Putamen (tissue), 1 donor: Measurements from ENCODE around the gene SLC46A1.

ENCODE experiments used
- DNase-seq: peaks from one replicate; pipeline ENCODE4 v3.0.0-alpha.2; 2016; ENCODE audit warnings: low spot score

The SLC46A1 gene

GRCh38 chr17:28379814-28380801, 25.9 kb downstream of the SLC46A1 start:
- DNase-seq = no peak

DNA sequence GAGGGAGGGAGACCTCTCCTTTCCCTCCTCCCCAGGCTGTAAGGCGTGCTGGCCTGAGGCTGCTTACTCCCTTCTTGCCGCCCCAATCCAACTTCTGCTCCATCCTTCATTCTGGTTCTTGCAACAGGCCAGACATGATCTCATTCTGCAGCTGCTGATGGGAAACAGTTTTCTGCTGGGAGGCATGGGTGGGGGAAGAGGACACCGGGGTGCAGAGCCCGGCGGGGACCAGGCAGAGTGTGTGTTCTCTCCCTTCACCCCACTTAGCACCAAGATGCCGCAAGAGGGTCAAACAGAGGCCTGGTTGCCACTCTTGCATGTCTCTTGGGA, 33.1 kb downstream of the SLC46A1 start:
- no peak for DNase-seq

DNA sequence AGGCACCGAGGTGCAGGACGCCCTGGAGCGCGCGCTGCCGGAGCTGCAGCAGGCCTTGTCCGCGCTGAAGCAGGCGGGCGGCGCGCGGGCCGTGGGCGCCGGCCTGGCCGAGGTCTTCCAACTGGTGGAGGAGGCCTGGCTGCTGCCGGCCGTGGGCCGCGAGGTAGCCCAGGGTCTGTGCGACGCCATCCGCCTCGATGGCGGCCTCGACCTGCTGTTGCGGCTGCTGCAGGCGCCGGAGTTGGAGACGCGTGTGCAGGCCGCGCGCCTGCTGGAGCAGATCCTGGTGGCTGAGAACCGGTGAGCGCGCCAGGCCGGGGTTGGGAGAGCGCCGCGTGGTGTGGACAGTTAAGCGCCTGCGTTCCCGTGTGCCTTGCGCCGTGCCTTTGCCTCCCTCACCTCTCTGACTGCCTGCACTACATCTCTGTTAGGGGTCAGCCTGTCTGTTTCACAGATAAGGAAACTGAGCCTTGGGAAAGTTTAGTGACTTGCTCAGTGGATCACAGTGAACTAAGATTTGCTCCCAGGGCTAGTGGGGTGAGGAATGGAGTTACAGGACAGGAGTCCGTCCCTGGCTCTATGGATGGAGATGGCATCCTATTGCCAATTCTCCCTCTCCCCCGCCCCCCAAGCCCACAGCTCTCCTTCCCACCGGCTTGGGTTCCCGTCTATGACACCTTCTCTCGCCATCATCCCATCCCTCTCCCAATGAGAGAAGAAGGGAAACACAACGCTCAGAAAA, 33.6 kb downstream of the SLC46A1 start:
- DNase-seq = no peak

- peak; percentile 88 for DNase-seq
Observed at GRCh38 chr17:28371245-28372202, 34.5 kb downstream of the SLC46A1 start, which contains the start of gene SARM1. Gene SARM1, plus strand, starts transcription at chr17:28371694. Its CDS starts 339 bp downstream, at chr17:28372033.

DNA sequence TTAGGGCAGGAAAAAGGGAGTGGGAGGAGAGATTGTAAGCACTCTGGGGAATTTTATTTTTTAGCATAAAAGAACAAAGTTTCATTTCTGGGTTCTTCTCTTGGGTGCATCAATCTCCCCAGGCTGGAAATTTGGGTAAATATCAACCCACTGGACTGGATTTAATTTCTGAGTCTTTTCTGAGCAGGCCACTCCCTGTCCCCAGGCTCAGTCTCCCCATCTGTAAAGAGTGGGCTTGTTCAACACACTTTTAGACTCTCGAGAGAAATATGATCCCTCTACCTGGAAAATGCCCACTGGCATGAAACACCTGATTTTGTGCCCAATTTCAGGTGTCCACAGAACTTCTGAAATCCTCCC, 35.3 kb downstream of the SLC46A1 start:
- DNase-seq = no peak

GRCh38 chr17:28370035-28370743, 35.8 kb downstream of the SLC46A1 start, which contains the start of gene VTN:
Gene VTN, minus strand, starts transcription at chr17:28370307. Its CDS starts 104 bp downstream, at chr17:28370203.
- no peak for DNase-seq

GRCh38 chr17:28369684-28370034, 36.4 kb downstream of the SLC46A1 start:
- DNase-seq = no peak

DNA sequence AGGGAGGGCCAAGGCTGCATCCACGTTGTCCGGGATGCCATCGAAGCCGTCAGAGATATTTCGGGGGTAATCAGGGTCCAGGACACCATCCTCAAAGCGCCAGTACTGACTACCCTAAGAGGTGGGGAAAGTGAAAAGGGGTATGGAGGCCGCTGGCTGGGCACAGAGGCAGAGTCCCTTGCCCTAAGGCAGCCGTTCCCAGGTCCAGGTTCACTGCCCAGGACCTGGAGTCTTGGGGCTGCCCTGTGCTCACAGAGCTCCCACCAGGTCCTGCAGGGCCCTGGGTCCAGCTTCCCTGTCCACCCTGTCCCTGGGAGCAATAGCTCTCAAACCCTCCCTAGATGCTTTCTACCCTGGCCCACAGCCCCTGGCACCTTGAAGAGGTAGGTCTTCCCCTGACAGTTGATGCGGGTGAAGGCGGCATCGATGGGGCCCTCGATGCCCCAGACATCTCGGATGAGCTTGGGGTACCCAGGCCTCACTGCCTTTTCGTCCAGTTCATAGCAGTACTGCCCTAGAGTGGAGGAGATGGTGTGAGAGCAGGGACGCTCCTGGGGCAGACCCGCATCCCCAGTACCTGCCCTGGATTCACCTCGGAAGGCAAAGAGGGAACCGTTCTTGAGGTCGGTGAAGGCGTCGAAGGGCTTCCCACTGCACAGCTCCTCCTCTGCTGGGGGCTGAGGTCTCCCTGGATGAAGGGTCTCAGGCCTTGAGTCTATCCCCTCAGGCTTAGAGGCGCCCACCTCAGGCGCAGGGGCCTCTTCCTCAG, 36.9 kb downstream of the SLC46A1 start:
- no peak for DNase-seq

- DNase-seq = no peak
Observed at GRCh38 chr17:28368306-28368831, 37.6 kb downstream of the SLC46A1 start.

GRCh38 chr17:28367641-28368305, 38.2 kb downstream of the SLC46A1 start:
- DNase-seq = no peak

DNA sequence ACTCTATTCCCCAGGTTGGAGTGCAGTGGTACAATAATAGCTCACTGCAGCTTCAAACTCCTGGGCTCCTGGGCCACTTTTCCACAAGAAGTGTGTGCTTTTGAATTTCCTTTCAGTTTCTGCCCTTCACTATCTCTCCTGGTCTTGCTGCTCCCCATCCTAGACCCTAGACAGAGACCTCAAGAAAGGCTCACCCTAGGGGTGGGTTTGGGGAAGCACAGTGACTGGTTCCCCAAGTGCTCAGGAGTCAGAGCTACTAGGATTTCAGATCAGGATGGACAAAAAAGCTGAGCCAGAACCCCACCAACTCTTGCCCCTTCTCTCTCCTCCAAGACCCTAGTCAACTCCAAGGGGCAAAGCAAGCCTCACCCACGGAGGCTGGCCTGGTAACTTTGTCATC, 39.4 kb downstream of the SLC46A1 start:
- DNase-seq = no peak

DNA sequence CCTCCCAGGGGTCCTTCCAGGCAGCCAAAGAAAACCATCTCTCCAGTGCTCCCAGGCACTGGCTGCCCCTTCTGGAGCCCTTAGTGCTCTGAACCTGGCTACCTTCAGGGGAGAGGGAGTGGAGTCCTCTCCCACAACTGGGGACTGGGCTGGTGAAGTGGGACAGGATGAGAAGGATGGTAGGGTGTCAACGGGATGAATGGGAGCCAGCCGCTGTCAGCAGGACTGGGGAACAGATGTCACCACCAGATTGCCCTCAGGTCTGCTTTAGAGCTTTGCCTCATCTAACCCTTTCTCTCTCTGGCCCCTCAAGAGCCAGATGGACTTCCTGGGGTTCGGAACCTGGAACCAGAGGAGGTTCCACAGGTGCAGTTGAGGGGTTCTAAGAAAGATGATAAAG, 40.5 kb downstream of the SLC46A1 start:
- no peak for DNase-seq

DNA sequence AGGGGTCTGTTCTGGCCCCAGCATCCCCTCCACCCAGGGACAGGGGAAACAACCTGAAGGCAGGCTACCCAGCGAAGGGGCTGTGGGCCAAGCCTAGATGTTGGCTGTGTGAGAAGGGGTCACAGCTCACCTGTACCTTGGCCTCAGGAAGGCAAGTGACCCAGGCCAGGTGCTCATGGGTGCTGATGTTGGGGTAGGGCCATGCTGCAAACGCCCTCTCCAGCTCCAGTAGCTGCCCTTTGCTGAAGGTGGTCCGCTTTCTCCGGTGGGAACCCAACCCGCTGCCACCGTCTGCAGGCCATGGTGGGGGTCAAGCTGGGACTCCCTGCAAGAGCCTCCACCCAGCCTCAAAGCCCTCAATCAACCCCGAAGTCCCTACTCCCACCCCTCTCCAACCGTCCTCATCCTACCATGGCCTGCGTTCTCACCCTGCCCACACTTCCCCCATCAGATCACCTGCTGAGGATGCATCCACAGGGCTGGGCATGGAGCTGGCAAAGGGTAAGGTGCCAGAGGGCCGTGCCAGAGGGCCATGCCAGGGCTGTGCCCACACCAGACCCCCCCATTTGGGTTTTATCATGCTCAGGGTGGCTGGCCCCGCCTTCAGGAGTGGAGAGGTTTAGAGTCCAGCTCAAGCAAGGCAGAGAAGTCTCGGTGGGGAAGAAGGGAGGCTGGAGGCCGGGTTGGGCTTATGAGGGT, 41.2 kb downstream of the SLC46A1 start, which contains the start of gene SEBOX:
Gene SEBOX, minus strand, starts transcription at position 535 of the 699 bp plus-strand sequence. Its CDS starts 48 bp downstream, at position 487.
- DNase-seq = no peak

GRCh38 chr17:28363776-28364650, 42.0 kb downstream of the SLC46A1 start:
- no peak for DNase-seq

DNA sequence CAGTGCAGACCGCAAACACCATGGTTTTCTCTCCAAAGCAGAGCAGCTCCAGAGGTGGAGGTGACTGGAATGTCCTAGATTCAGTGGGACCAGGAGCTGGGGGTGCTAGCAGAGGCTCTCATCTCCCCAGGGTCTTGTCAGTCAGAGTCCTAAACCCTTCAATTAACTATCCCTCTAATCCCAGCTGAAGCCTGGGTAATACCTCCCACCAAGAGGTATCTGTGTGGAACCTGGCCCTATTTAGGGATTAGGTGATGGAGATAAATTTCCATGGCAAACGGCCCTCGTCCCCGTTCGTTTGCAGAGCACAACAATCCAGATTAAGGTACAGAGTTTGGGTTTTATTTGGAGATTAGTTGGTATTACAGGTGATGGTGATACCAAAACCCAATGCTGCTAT, 42.8 kb downstream of the SLC46A1 start:
- no peak for DNase-seq

GRCh38 chr17:28357901-28358197, 48.2 kb downstream of the SLC46A1 start:
- DNase-seq = no peak

- DNase-seq = peak; percentile 94
Observed at GRCh38 chr17:28357061-28357900, 48.7 kb downstream of the SLC46A1 start, which contains the start of gene POLDIP2. Gene POLDIP2, minus strand, starts transcription at chr17:28357527. Its CDS starts 79 bp downstream, at chr17:28357448.
